Spleen (tissue), 7 donors: ENCODE measurements around the gene SNRPD1.

ENCODE experiments used
- CTCF ChIP-seq, 11 experiments: fragments of 200-600 bp in 7 of 11; fragments of 450-650 bp in 4 of 11; sonication (generic) in 4 of 11; IDR thresholded peaks in 8 of 11; conservative IDR thresholded peaks in 3 of 11; 1 replicate in 7 of 11; 2 replicates in 4 of 11; pipeline versions ENCODE4 v1.4.0 to v1.8.0; 2016 to 2021; ENCODE audit warnings: antibody characterized with exemption in 11 of 11, inconsistent platforms in 4 of 11, mild to moderate bottlenecking in 1 of 11
- POLR2A ChIP-seq, 3 donors: fragments of 450-650 bp; IDR thresholded peaks; one replicate each; pipeline ENCODE4 v1.5.1; 2017; ENCODE audit warnings: antibody characterized with exemption in 3 of 3, mild to moderate bottlenecking in 1 of 3
- donor health status: DM: no; HTN: no; CAD: no; lungs with moderate emphysema.
- donor health status: DM: no; HTN: no; CAD: no.
- donor health status: DM: no; HTN: no; CAD: no.

- no peak for TF ChIP-seq CTCF (IDR thresholded peaks at IDR 0.05 in 8 of 11, conservative IDR thresholded peaks at IDR 0.05 in 3 of 11)
- TF ChIP-seq POLR2A (IDR thresholded peaks at IDR 0.05), result no peak
These were observed 57.7 kb downstream of the SNRPD1 start for GRCh38 chr18:21669736-21670285.
